ENCODE measurements around the gene SLX9. TPM values are rescaled to one million over a fixed set of nuclear protein-coding genes. Genes with fewer than 3 reads are reported as not detected.
"Not testable (repeated sequence)": the region's sequence is repeated elsewhere in the genome, so short reads cannot be mapped to it uniquely, and the experiment has no call there.

SLX9 gene
- total and polyA plus RNA-seq, 2 donors (not counting 3 experiments of a cell fraction or from before 2014, with no cell fraction given), result 27.0 to 50.6 TPM

- H3K9me1 ChIP-seq (replicated peaks; ENCODE audit: control insufficient read depth, extremely low read depth, insufficient read depth, low read length); H3K4me3 ChIP-seq (replicated peaks in 1 of 3; ENCODE audit: insufficient read depth in 1 of 3, low read depth in 1 of 3, low read length in 3 of 3); H2AFZ ChIP-seq (ENCODE audit: low read depth, low read length); H3K79me2 ChIP-seq (ENCODE audit: control insufficient read depth, insufficient read depth, low read length); H3K9ac ChIP-seq (replicated peaks; ENCODE audit: extremely low read depth, insufficient read depth, low read length); H3K27me3 ChIP-seq (ENCODE audit: control insufficient read depth in 2 of 2, insufficient read depth in 2 of 2, low read length in 2 of 2); DNase-seq (ENCODE audit: low read depth, low spot score); dilution Hi-C loops (cut with MboI; ENCODE audit: extremely low pct_ligation_motif_present, low sequenced_read_pairs); BruUV-seq (replicated peaks); H3K9me3 ChIP-seq (replicated peaks; ENCODE audit: control insufficient read depth, insufficient read depth, low read length); H3K36me3 ChIP-seq (ENCODE audit: control insufficient read depth in 2 of 2, extremely low read depth in 1 of 2, insufficient read depth in 2 of 2, low read length in 2 of 2); H3K4me2 ChIP-seq (ENCODE audit: insufficient read depth, low read length); H4K20me1 ChIP-seq (replicated peaks; ENCODE audit: control insufficient read depth, extremely low read depth, insufficient read depth, low read length); intact Hi-C loops (cut with micrococcal nuclease); POLR2A ChIA-PET; FAIRE-seq; H3K27ac ChIP-seq (ENCODE audit: insufficient read depth, low read depth, low read length): not testable (repeated sequence)
- H3K4me1 ChIP-seq (ENCODE audit: control insufficient read depth, extremely low read depth, insufficient read depth, low read length), result peaks cover 30% of the 10 kb centered on the region
- CTCF ChIA-PET, result interaction anchor here (0.6 to 4.9 kb wide), 5 partner anchors 19 to 119 kb away, joined by 3 to 37 read pairs (median 16); partner anchors contain the start of gene UBE2G2
Observed at GRCh38 chr21:44912506-44913412, 27.1 kb upstream of the SLX9 start.

- dilution Hi-C loops (cut with MboI; ENCODE audit: extremely low pct_ligation_motif_present, low sequenced_read_pairs), result no loop called here
- Histone ChIP-seq H2AFZ (ENCODE audit: low read depth, low read length) (no peak overlapping the region), H3K27me3 (ENCODE audit: control insufficient read depth in 2 of 2, insufficient read depth in 2 of 2, low read length in 2 of 2) (no peaks in the 10 kb centered on the region), H3K4me2 (ENCODE audit: insufficient read depth, low read length) (no peak overlapping the region), H3K4me1 (ENCODE audit: control insufficient read depth, extremely low read depth, insufficient read depth, low read length) (peaks cover 28% of the 10 kb centered on the region), H3K79me2 (ENCODE audit: control insufficient read depth, insufficient read depth, low read length) (no peaks in the 10 kb centered on the region), H3K9me1 (replicated peaks; ENCODE audit: control insufficient read depth, extremely low read depth, insufficient read depth, low read length) (no peaks in the 10 kb centered on the region), H3K4me3 (replicated peaks in 1 of 3; ENCODE audit: insufficient read depth in 1 of 3, low read depth in 1 of 3, low read length in 3 of 3) (no peak overlapping the region), H3K36me3 (ENCODE audit: control insufficient read depth in 2 of 2, extremely low read depth in 1 of 2, insufficient read depth in 2 of 2, low read length in 2 of 2) (no peaks in the 10 kb centered on the region), H3K9ac (replicated peaks; ENCODE audit: extremely low read depth, insufficient read depth, low read length) (no peak overlapping the region), H3K9me3 (replicated peaks; ENCODE audit: control insufficient read depth, insufficient read depth, low read length) (no peaks in the 10 kb centered on the region), H4K20me1 (replicated peaks; ENCODE audit: control insufficient read depth, extremely low read depth, insufficient read depth, low read length) (no peaks in the 10 kb centered on the region), H3K27ac (ENCODE audit: insufficient read depth, low read depth, low read length) (no peak overlapping the region)
- TF ChIP-seq FOS (IDR thresholded peaks at IDR 0.05; ENCODE audit: borderline replicate concordance, insufficient read depth, low read length), result no peak
- TF ChIP-seq CTCF (IDR thresholded peaks at IDR 0.05; ENCODE audit: extremely low read depth in 1 of 2, insufficient read depth in 1 of 2, low read depth in 1 of 2, low read length in 2 of 2), result no peak
- no peak for TF ChIP-seq POLR2AphosphoS5 (IDR thresholded peaks at IDR 0.05; ENCODE audit: insufficient read depth, low read depth, low read length)
- TF ChIP-seq MYC (IDR thresholded peaks at IDR 0.05; ENCODE audit: low read depth, low read length), result no peak
- TF ChIP-seq EZH2 (IDR thresholded peaks at IDR 0.05; ENCODE audit: borderline replicate concordance, low read depth, low read length, severe bottlenecking), result no peak
- no peak for TF ChIP-seq POLR2A (IDR thresholded peaks at IDR 0.05; ENCODE audit: low read depth, low read length)
- no peak for TF ChIP-seq MAX (IDR thresholded peaks at IDR 0.05; ENCODE audit: insufficient read depth, insufficient read length)
- no peak for TF ChIP-seq JUN (IDR thresholded peaks at IDR 0.05; ENCODE audit: borderline replicate concordance, insufficient read depth, insufficient read length, low read depth)
- no peak for TF ChIP-seq GATA2 (IDR thresholded peaks at IDR 0.05; ENCODE audit: insufficient read depth, insufficient read length, low read depth, low read length)
- DNase-seq (ENCODE audit: low read depth, low spot score) (no peak), FAIRE-seq (peak; percentile 4)
- POLR2A ChIA-PET, result no interaction called here
- CTCF ChIA-PET, result interaction anchor here (0.6 to 4.9 kb wide), 6 partner anchors 16 to 120 kb away, joined by 3 to 25 read pairs (median 4); partner anchors contain the start of gene UBE2G2
- intact Hi-C loops (cut with micrococcal nuclease), result no loop called here
- BruUV-seq (replicated peaks), result no TSS peak
Observed at GRCh38 chr21:44913425-44914175, 26.2 kb upstream of the SLX9 start.

Measured in endothelial cell of umbilical vein (primary cell).